ENCODE data around the gene TNFRSF1B. TPM values are rescaled to one million over a fixed set of nuclear protein-coding genes. Genes with fewer than 3 reads are reported as not detected.
A peak's percentile ranks its signal among the peaks of the same experiment; 100 is the strongest.

The TNFRSF1B gene
- total RNA-seq, 4 donors from 2014 or later: 37.1 to 92.8 (median 64.0) TPM

- Histone ChIP-seq H3K9me3 (no peaks in the 10 kb centered on the region), H3K27ac (peak overlapping the region; percentile 32 to 71 (median 64)), H3K36me3 (no peaks in the 10 kb centered on the region), H3K27me3 (no peaks in the 10 kb centered on the region), H3K4me3 (no peak overlapping the region), H3K4me1 (peaks cover 7 to 78% (median 57%) of the 10 kb centered on the region in 4 donors)
- no peak for DNase-seq
- no peak for TF ChIP-seq POLR2A (IDR thresholded peaks at IDR 0.05)
- TF ChIP-seq, protein P1, sequence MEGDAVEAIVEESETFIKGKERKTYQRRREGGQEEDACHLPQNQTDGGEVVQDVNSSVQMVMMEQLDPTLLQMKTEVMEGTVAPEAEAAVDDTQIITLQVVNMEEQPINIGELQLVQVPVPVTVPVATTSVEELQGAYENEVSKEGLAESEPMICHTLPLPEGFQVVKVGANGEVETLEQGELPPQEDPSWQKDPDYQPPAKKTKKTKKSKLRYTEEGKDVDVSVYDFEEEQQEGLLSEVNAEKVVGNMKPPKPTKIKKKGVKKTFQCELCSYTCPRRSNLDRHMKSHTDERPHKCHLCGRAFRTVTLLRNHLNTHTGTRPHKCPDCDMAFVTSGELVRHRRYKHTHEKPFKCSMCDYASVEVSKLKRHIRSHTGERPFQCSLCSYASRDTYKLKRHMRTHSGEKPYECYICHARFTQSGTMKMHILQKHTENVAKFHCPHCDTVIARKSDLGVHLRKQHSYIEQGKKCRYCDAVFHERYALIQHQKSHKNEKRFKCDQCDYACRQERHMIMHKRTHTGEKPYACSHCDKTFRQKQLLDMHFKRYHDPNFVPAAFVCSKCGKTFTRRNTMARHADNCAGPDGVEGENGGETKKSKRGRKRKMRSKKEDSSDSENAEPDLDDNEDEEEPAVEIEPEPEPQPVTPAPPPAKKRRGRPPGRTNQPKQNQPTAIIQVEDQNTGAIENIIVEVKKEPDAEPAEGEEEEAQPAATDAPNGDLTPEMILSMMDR (IDR thresholded peaks at IDR 0.05): no peak
Observed at GRCh38 chr1:12177156-12177998, 10.6 kb downstream of the TNFRSF1B start.

GRCh38 chr1:12177999-12178441 lies 11.2 kb downstream of the TNFRSF1B start:
- H3K27me3 ChIP-seq: no peaks in the 10 kb centered on the region
- peak overlapping the region in 1 of 4 donors; percentile 24 for H3K4me3 ChIP-seq
- peak in 2 of 3 donors; percentile 74 to 88 for DNase-seq
- no peaks in the 10 kb centered on the region for H3K9me3 ChIP-seq
- TF ChIP-seq POLR2A (IDR thresholded peaks at IDR 0.05): no peak
- TF ChIP-seq, protein P1 (IDR thresholded peaks at IDR 0.05): peak in 1 of 6 experiments; percentile 4
- no peaks in the 10 kb centered on the region for H3K36me3 ChIP-seq
- peaks cover 7 to 78% (median 53%) of the 10 kb centered on the region in 4 donors for H3K4me1 ChIP-seq
- peak overlapping the region; percentile 50 to 71 (median 64) for H3K27ac ChIP-seq

DNA sequence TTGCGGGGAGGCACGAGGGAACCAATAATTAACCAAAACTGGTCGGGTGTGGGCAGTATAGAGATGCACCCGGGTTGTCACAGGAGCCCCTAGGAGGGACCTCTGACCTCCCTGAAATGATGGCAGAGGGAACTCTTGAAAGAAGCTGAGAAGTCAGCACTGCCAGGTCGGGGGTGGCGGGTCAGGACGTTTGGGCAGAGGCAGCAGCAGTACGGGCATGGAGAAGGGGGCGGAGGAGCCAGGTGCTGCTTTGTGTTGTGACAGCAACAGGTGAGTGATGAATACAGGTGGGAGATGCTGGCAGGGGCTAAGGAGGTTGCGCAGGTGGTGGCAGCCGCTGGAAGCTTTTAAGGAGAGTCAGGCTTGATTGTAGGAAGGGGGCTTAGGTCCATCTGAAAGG lies 11.7 kb downstream of the TNFRSF1B start:
- Histone ChIP-seq H3K4me1 (peaks cover 7 to 77% (median 49%) of the 10 kb centered on the region in 4 donors), H3K27ac (peak overlapping the region; percentile 50 to 71 (median 64))

GRCh38 chr1:12179111-12179519 lies 12.3 kb downstream of the TNFRSF1B start:
- peak overlapping the region in 1 of 4 donors; percentile 24 for H3K4me3 ChIP-seq
- no peak for TF ChIP-seq POLR2A (IDR thresholded peaks at IDR 0.05)
- TF ChIP-seq, protein P1 (IDR thresholded peaks at IDR 0.05): no peak
- H3K27me3 ChIP-seq: no peaks in the 10 kb centered on the region
- peak in 2 of 3 donors; percentile 64 to 73 for DNase-seq
- no peaks in the 10 kb centered on the region for H3K9me3 ChIP-seq
- peaks cover 7 to 75% (median 49%) of the 10 kb centered on the region in 4 donors for H3K4me1 ChIP-seq
- H3K27ac ChIP-seq: peak overlapping the region; percentile 50 to 71 (median 64)
- H3K36me3 ChIP-seq: no peaks in the 10 kb centered on the region

More for the DNA sequence above, 11.7 kb downstream of the TNFRSF1B start:
- Histone ChIP-seq H3K9me3 (no peaks in the 10 kb centered on the region), H3K4me3 (peak overlapping the region in 1 of 4 donors; percentile 24), H3K36me3 (no peaks in the 10 kb centered on the region), H3K27me3 (no peaks in the 10 kb centered on the region)
- no peak for TF ChIP-seq POLR2A (IDR thresholded peaks at IDR 0.05)
- TF ChIP-seq, protein P1 (IDR thresholded peaks at IDR 0.05): no peak
- DNase-seq: no peak

- peak overlapping the region; percentile 23 to 71 (median 64) for H3K27ac ChIP-seq
- peaks cover 5 to 74% (median 47%) of the 10 kb centered on the region in 4 donors for H3K4me1 ChIP-seq
- no peak for DNase-seq
- H3K9me3 ChIP-seq: no peaks in the 10 kb centered on the region
- H3K27me3 ChIP-seq: no peaks in the 10 kb centered on the region
- H3K36me3 ChIP-seq: no peaks in the 10 kb centered on the region
- H3K4me3 ChIP-seq: no peak overlapping the region
- no peak for TF ChIP-seq POLR2A (IDR thresholded peaks at IDR 0.05)
- TF ChIP-seq, protein P1 (IDR thresholded peaks at IDR 0.05): no peak
Observed at GRCh38 chr1:12179676-12180075, 12.9 kb downstream of the TNFRSF1B start.
